Stimulated activated naive CD4-positive, alpha-beta T cell treated with Interleukin-2 at 50 U/mL for 16 hours (primary cell): ENCODE measurements around the gene ARSB.
"Not testable (repeated sequence)": the region's sequence is repeated elsewhere in the genome, so short reads cannot be mapped to it uniquely, and the experiment has no call there.

Source experiments
- DNase-seq: peaks from one replicate; lab custom pipeline; 2025; lab: John Stamatoyannopoulos, UW

Gene ARSB

GRCh38 chr5:78995521-78996007 lies 10.5 kb upstream of the ARSB start:
- no peak for DNase-seq

- DNase-seq = no peak
Observed at GRCh38 chr5:78993165-78993564, 8.1 kb upstream of the ARSB start.

DNA sequence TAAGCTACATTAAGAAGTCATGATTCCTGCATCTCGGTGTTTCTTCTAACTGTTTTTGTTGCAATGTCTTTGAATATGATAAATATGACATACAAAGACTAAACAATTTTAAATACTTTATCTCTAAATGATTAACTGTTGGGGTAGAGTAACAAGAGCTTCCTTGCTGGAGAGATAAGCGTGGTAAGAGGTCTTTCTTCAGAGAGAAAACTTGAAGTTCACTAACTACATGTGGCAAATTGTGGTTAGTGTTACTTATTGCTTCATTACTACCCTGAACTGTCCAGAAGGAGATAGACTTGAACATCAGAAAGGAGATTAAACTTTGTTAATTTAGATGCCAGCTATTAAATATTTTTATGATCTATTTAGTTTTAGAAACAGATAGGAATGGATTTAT lies 7.0 kb upstream of the ARSB start:
- no peak for DNase-seq

DNA sequence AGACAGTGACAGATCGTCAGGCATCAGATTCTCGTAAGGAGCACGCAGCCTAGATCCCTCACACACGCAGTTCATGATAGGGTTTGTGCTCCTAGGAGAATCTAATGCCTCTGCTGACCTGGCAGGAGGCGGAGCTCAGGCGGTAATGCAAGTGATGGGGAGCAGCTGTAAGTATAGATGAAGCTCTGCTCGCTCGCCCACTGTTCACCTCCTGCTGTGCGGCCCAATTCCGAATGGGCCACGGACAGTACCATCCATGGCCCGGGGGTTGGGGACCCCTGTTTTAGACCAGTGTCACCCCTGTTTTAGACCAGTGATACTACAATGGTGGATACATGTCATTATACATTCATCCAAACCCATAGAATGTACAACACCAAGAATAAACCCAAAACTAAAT lies 4.0 kb upstream of the ARSB start:
- no peak for DNase-seq

GRCh38 chr5:78985725-78986223 lies 664 bp upstream of the ARSB start:
- DNase-seq = peak; percentile 71

- DNase-seq = peak; percentile 69
Observed at GRCh38 chr5:78984439-78985115, 533 bp downstream of the ARSB start.

GRCh38 chr5:78983601-78984438 lies 1.3 kb downstream of the ARSB start:
- DNase-seq = no peak

GRCh38 chr5:78983194-78983593 lies 1.9 kb downstream of the ARSB start:
- DNase-seq = not testable (repeated sequence)

DNA sequence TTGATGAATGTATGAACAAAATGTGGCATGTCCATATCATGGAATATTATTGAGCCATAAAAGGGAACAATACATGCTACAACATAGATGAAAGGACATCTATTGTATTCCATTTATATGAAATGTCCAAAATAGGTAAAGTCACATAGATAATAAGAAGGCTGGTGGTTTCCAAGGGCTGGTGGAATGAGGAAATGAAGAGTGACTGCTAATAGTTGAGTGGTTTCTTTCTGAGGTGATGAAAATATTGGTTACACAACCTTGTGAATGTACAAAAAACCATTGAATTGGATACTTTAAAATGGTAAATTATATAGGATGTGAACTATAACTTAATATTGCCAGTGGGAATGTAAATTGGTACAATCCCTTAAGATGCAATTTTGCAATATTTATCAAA lies 5.2 kb downstream of the ARSB start:
- no peak for DNase-seq

- DNase-seq = no peak
Observed at GRCh38 chr5:78979117-78979742, 5.9 kb downstream of the ARSB start.

DNA sequence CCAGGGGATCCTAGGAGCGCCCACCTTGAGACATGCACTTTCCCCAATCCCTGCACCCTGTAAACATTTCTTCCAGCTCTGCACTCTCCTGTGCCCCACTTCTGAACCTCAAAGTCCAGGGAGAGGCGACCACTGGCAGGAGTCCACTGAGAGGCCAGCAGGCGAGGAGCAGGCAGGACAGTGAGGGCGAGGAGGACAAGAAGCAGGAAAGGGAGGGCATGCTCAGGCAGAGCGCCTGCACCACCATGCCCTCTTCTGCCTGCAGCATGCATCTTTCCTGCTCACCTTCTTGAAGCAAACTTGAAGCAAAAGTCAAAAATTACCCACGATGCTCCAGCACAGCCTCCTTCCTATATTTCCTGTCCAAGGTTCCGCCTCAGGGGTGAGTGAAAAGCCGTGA lies 10.1 kb downstream of the ARSB start:
- no peak for DNase-seq

DNA sequence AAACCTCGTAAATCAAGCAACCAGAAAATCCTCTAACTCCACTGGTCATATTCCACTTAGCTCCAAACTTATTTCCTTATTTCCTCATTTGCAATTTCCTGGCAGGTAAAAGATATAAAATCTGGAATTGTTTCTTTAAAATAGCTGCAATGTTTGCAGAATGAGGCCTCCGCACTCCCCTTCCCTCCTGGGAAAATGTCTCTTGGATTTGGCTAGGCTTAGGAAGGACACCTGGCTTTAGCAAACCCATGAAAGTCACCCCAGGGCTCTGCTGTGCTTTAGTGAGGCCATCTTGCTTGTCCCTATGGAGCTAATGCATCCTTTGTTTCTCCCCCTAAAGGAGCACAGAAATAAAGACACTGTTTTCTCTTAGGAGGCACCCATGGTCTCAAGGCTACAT lies 10.5 kb downstream of the ARSB start:
- DNase-seq = no peak

DNA sequence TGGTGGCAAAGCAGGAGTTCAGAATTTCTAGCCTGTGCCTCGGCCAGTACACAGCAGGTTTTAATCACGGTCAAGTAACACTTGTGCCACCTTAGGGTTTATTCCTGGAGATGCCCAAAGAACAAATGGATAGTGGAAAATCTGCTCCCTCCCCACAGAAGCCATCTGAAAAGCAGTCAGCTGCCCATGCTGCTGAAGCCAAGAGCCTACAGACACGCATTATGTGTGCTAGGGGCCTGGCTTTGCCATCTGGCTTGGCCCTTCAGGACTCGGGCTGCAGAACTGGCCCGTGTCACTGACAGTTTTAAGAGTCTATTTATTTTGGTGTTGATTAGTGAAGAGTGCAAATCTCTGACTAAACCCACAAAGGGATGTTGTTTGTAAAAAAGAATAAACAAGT lies 11.1 kb downstream of the ARSB start:
- no peak for DNase-seq

- no peak for DNase-seq
Observed at GRCh38 chr5:78972654-78973428, 12.3 kb downstream of the ARSB start.

- no peak for DNase-seq
Observed at GRCh38 chr5:78971998-78972397, 13.1 kb downstream of the ARSB start.

- no peak for DNase-seq
Observed at GRCh38 chr5:78968781-78969180, 16.3 kb downstream of the ARSB start.

DNA sequence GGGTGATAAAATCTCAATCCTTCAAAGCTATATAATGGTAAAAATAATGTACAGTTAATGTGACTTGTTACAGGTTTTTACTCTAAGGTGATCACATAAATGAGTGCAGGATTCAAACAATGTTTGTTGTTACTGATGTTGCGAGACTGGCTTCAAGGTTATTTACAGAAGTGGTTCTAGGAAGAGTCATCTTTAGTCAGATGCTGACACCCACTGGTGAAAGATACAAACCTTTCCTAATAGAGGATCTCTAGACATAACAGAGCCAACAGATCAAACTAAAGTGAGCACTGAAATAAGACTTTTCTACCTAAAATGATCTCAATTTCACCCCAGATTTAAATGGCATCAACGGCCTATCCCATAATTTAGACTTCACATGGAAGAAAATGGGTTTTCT lies 20.2 kb downstream of the ARSB start:
- no peak for DNase-seq

GRCh38 chr5:78961743-78962142 lies 23.4 kb downstream of the ARSB start:
- DNase-seq = no peak

- no peak for DNase-seq
Observed at GRCh38 chr5:78959767-78960166, 25.3 kb downstream of the ARSB start.

DNA sequence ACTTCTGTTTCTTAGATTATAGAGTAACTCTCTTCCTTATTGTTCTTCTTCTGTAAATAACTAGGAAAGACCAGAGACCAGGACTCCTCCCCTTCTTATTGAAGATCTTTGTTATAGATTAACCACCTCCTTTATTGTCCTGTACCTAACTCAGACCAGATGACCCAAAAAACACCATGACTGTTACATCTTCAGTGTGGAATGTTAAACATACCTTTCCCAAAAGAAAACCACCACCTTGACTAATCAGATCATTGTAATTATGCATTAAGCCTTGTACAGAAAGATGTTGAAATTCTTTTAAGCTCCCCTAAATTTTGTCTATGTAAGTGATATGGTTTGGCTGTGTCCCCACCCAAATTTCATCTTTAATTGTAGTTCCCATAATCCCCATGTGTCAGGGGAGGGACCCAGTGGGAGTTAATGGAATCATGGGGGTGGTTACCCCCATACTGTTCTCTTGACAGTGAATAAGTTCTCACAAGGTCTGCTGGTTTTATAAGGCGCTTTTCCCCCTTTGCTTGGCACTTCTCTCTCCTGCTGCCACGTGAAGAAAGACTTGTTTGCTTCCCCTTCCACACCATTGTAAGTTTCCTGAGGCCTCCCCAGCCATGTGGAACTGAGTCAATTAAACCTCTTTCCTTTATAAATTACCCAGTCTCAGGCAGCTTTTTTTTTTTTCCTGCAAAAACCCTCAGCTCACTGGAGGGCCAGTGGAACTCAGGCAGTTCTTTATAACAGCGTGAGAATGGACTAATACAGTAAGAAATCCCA lies 26.3 kb downstream of the ARSB start:
- DNase-seq = no peak

GRCh38 chr5:78956901-78957300 lies 28.2 kb downstream of the ARSB start:
- DNase-seq = no peak
